Testis (tissue), 2 donors: ENCODE data around the gene PHF21A.

Experiments used
- POLR2A ChIP-seq: fragments of 450-650 bp; IDR thresholded peaks from one replicate; pipeline ENCODE4 v1.6.1; 2017; ENCODE audit warnings: antibody characterized with exemption, mild to moderate bottlenecking, moderate library complexity
- TF ChIP-seq, protein P1 (sequence below), 3 experiments: fragments of 450-650 bp in 2 of 3; fragments of 200-600 bp in 1 of 3; sonication (generic) in 1 of 3; IDR thresholded peaks; one replicate each; pipeline ENCODE4 v1.5.1; 2016 to 2019; ENCODE audit warnings: antibody characterized with exemption in 3 of 3, mild to moderate bottlenecking in 2 of 3, moderate library complexity in 1 of 3

DNA sequence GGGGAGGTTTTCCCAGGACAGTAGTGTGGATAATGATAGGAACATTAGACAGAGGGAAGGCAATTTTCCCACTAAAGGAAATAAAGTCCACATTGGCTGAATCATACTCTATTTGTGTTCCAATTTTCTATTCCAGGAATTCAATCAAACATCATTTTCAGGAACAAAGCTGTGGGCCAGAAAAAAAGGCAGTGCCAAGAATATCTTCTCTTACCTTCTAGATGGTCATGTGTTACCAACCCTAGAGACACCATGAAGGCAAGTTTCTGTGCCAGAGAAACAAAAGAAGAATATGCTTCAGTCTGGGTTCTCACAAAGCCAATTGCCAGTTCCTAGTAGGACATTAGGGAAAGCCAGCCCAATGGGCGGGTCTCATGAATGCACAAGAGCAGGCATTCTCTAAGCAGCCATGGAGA is 171.3 kb downstream of the PHF21A start:
- no peak for TF ChIP-seq POLR2A
- TF ChIP-seq, protein P1, sequence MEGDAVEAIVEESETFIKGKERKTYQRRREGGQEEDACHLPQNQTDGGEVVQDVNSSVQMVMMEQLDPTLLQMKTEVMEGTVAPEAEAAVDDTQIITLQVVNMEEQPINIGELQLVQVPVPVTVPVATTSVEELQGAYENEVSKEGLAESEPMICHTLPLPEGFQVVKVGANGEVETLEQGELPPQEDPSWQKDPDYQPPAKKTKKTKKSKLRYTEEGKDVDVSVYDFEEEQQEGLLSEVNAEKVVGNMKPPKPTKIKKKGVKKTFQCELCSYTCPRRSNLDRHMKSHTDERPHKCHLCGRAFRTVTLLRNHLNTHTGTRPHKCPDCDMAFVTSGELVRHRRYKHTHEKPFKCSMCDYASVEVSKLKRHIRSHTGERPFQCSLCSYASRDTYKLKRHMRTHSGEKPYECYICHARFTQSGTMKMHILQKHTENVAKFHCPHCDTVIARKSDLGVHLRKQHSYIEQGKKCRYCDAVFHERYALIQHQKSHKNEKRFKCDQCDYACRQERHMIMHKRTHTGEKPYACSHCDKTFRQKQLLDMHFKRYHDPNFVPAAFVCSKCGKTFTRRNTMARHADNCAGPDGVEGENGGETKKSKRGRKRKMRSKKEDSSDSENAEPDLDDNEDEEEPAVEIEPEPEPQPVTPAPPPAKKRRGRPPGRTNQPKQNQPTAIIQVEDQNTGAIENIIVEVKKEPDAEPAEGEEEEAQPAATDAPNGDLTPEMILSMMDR (IDR thresholded peaks at IDR 0.05): no peak
